Gastroesophageal sphincter (tissue), 3 donors: ENCODE data around the gene CNTROB.

Source experiments
- CTCF ChIP-seq, 4 experiments: fragments of 200-600 bp in 2 of 4; fragments of 450-650 bp in 2 of 4; sonication (generic) in 1 of 4; IDR thresholded peaks; one replicate each; pipeline ENCODE4 v1.5.1; 2017 to 2019; ENCODE audit warnings: antibody characterized with exemption in 4 of 4, mild to moderate bottlenecking in 2 of 4, moderate library complexity in 2 of 4
- POLR2A ChIP-seq, 2 donors: fragments of 450-650 bp; IDR thresholded peaks; one replicate each; pipeline ENCODE4 v1.6.1; 2017; ENCODE audit warnings: antibody characterized with exemption in 2 of 2, mild to moderate bottlenecking in 2 of 2, moderate library complexity in 1 of 2

DNA sequence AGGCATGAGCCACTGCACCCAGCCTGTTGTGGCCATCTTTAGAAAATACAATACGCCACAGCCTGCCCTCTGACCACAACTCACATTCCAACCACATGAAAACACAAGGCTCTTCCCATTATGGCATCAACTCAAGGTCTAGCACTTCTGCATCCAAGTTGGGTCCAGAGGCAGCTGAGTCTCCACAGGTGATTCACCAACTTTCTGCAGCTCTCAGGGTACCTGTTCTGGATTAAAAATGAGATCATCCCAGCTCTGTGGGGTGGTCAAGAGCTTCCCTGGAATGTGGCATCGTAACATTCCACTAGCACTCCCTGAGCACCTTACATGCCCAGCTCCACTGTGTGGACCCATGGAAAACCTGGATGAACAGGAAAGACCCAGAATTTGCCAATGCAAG lies 60.5 kb downstream of the CNTROB start:
- no peak for TF ChIP-seq POLR2A (IDR thresholded peaks at IDR 0.05)
- no peak for TF ChIP-seq CTCF (IDR thresholded peaks at IDR 0.05)
